Stimulated activated naive CD8-positive, alpha-beta T cell treated with anti-CD3 and anti-CD28 coated beads, Interleukin-15, Interleukin-2, amounts not matched to agents 100 ng/mL and 50 ng/mL, for 24 hours (primary cell): ENCODE data around the gene CCDC3.

Experiments
- H3K27ac Mint-ChIP-seq: one replicate; pipeline ENCODE4 v1.8.0; 2021; ENCODE audit warnings: mild to moderate bottlenecking, mixed read lengths
- H3K27me3 Mint-ChIP-seq: one replicate; pipeline ENCODE4 v1.8.0; 2021; ENCODE audit warnings: mixed read lengths
- H3K36me3 Mint-ChIP-seq: one replicate; pipeline ENCODE4 v1.8.0; 2021; ENCODE audit warnings: low read depth, mixed read lengths
- H3K4me1 Mint-ChIP-seq: one replicate; pipeline ENCODE4 v1.8.0; 2021; ENCODE audit warnings: low read depth, mixed read lengths
- H3K4me3 Mint-ChIP-seq: one replicate; pipeline ENCODE4 v1.8.0; 2021; ENCODE audit warnings: mild to moderate bottlenecking, mixed read lengths
- H3K9me3 Mint-ChIP-seq: one replicate; pipeline ENCODE4 v1.8.0; 2021; ENCODE audit warnings: mixed read lengths

The CCDC3 gene

DNA sequence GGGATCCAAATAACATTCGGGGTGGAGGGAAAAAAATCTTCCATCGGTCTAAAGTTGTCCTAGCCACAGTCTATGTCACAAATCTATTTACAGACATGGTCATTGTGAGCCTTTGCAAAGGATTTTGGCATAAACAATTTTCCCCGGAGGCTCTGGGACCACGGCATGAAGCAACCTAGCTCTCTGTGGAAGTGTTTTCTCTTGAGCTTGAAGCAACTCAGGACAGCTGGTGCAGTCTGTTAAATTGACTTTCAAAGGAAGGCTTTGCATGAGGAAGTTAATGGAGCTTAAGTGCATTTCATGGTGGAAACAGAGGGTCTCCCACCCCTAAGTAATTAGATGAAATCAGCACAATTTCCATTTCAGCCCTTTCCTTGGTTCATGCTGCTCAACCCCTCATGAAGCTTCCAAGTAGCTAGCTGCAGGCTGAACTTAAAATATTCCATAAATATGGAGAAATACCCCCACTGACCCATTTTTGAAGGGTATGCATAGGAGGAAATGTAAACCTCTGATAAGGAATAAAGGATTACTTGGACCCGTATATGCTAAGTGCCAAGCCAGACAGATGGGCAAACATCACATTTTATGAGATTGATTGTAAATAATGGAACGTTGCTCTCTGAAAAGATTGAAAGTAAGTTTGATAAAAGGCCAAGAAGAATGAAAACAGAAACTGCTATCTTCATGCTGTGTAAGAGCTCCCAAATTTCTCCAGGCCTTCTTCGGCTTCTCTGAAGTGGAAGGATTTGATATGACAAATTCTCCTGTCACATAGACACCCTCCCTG lies 39.9 kb downstream of the CCDC3 start:
- peaks cover 5% of the 10 kb centered on the region for H3K9me3 Mint-ChIP-seq
- H3K27me3 Mint-ChIP-seq = peaks cover 17% of the 10 kb centered on the region
- no peak overlapping the region for H3K4me3 Mint-ChIP-seq
- H3K4me1 Mint-ChIP-seq = no peaks in the 10 kb centered on the region
- H3K36me3 Mint-ChIP-seq = no peaks in the 10 kb centered on the region
- no peak overlapping the region for H3K27ac Mint-ChIP-seq

DNA sequence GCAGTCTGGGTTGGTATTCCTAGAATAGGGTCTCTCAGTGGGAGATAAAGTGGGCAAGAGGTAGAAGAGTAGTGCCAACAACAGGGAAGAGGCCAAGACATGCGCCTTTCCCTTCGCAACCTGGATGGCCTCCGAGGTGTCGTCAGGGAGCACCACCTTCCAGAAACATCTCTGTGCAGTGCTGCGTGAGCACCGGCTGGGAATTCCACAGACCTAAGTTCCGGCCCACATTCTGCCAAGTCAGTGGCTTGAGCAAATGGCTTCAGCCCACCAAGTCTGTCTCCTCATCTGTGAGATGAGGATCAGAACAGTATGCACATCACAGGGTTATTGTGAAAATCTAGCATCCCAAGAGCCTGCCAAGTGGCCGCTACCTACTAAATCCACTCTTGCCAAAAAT lies 40.6 kb downstream of the CCDC3 start:
- H3K27me3 Mint-ChIP-seq = peaks cover 17% of the 10 kb centered on the region
- H3K27ac Mint-ChIP-seq = no peak overlapping the region
- H3K4me1 Mint-ChIP-seq = no peaks in the 10 kb centered on the region
- H3K4me3 Mint-ChIP-seq = no peak overlapping the region
- H3K9me3 Mint-ChIP-seq = peaks cover 4% of the 10 kb centered on the region
- H3K36me3 Mint-ChIP-seq = no peaks in the 10 kb centered on the region

GRCh38 chr10:12960334-12960898 lies 41.1 kb downstream of the CCDC3 start:
- H3K27ac Mint-ChIP-seq = no peak overlapping the region
- H3K9me3 Mint-ChIP-seq = peaks cover 4% of the 10 kb centered on the region
- H3K27me3 Mint-ChIP-seq = peaks cover 16% of the 10 kb centered on the region
- H3K4me3 Mint-ChIP-seq = no peak overlapping the region
- H3K36me3 Mint-ChIP-seq = no peaks in the 10 kb centered on the region
- H3K4me1 Mint-ChIP-seq = no peaks in the 10 kb centered on the region

DNA sequence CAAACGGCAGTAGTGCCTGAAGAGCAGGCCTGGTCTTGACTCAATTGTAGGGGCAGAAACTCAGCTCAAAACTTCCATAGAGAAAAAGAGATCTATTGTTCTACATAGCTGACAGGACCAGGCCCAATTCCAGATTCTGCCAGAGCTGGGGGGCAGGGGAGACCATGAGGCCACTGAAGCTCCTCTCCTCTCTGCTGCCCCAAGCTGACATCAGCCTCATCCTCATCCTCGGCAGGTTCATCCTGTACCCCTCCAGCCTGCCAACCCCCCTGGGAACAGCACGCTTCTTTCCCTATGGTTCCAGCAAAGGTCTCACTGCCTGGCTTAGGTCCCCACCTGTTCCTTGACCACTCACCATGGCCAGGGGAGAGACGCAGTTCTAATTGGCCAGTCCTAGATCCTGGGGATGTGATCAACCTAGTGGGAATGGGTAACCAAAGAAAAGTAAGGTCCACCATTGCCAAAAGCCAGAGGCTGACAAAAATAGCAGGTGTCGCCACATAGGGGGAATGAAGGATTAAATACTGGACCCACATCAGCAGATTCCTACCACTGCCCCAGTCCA lies 42.9 kb downstream of the CCDC3 start:
- Mint-ChIP-seq H3K27me3 (peaks cover 9% of the 10 kb centered on the region), H3K4me1 (no peaks in the 10 kb centered on the region), H3K4me3 (no peak overlapping the region), H3K36me3 (no peaks in the 10 kb centered on the region), H3K9me3 (peaks cover 7% of the 10 kb centered on the region), H3K27ac (no peak overlapping the region)

DNA sequence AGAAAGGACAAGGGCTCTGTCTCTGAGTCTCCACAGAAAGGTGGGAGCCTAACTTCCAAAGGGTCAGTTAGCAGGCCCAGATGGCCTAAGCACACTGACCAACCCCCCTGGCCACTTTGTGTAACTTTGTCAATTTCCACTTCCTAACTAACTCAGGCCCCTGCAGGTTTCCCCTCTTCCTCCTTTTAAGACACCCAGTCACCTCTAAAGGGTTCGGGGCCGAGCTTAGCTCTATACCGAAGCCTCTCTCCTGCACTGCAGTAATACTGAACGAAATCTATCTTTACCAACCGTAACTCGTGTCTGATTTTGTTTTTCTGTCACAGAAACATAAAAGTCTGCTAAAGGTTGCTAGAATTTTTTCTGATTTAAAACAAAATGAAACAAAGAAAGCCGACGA lies 44.4 kb downstream of the CCDC3 start:
- Mint-ChIP-seq H3K27ac (no peak overlapping the region), H3K27me3 (peaks cover 5% of the 10 kb centered on the region), H3K4me3 (no peak overlapping the region), H3K36me3 (peaks cover 7% of the 10 kb centered on the region), H3K9me3 (peaks cover 20% of the 10 kb centered on the region), H3K4me1 (no peaks in the 10 kb centered on the region)

DNA sequence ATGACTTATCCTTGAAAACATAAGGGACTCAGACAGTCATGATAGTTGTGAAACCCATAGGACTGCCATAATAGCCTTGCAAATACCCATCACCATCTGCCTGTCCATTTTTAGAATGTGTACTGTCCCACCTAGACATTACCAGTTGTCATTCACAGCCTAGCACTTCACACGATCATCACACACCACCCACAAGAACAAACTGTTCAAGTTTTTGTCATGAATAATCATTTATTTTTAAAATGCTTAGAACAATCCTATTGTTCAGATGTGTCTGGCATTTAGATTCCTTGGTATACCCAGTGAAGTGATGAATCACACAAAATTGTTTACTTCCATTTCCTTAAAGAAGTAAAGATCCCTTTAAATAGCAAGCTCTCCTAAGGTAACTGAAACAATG lies 46.6 kb downstream of the CCDC3 start:
- Mint-ChIP-seq H3K36me3 (peaks cover 7% of the 10 kb centered on the region), H3K9me3 (peaks cover 20% of the 10 kb centered on the region), H3K4me3 (no peak overlapping the region), H3K4me1 (no peaks in the 10 kb centered on the region), H3K27me3 (no peaks in the 10 kb centered on the region), H3K27ac (no peak overlapping the region)

DNA sequence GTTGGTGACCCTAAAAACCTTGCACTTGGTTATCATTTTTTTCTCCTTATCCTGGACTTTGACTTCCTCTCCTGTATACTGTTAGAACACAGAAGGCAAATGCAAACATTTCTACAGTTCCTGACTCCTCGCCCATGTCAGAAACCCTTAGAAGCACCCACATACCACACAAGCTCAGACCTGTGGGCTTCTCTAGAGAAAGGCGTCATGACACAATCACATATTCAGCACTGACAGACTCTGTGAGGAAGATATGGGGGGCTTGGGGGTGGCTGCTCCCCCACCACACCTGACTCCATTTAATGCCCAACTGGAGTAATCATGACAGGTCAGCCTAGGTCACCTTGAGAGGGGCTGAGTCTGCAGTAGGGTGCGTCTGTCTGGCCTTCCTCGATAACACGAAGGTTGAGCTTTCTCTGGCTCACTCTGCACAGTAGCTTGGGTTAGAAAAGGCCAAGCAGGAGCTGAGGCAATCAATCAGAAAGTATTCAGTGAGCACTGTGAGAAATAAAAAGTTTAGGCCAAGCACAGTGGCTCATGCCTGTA lies 50.9 kb downstream of the CCDC3 start:
- no peak overlapping the region for H3K4me3 Mint-ChIP-seq
- no peak overlapping the region for H3K27ac Mint-ChIP-seq
- no peaks in the 10 kb centered on the region for H3K4me1 Mint-ChIP-seq
- H3K27me3 Mint-ChIP-seq = no peaks in the 10 kb centered on the region
- H3K9me3 Mint-ChIP-seq = peaks cover 16% of the 10 kb centered on the region
- peaks cover 7% of the 10 kb centered on the region for H3K36me3 Mint-ChIP-seq

DNA sequence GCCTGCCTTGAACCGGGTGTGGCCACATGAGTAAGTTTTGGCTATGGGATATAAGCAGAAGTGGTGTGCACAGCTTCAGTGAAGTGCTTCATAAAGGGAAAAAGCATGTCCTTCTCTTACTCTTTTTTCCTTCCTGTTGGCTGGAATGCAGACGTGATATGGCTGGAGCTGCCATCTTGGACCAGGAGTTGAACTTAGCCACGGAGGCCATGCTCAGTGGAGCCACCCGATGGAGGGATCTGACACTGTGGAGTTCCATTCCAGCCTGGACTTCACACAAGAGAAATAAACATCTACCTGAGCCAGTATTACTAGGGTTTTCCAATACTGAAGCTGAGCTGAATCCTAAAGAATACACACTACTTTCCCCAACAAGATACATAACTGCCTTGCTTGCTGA lies 52.3 kb downstream of the CCDC3 start:
- H3K27ac Mint-ChIP-seq = no peak overlapping the region
- H3K4me1 Mint-ChIP-seq = no peaks in the 10 kb centered on the region
- H3K4me3 Mint-ChIP-seq = no peak overlapping the region
- H3K36me3 Mint-ChIP-seq = peaks cover 7% of the 10 kb centered on the region
- H3K27me3 Mint-ChIP-seq = no peaks in the 10 kb centered on the region
- H3K9me3 Mint-ChIP-seq = peaks cover 14% of the 10 kb centered on the region

- Mint-ChIP-seq H3K27me3 (no peaks in the 10 kb centered on the region), H3K36me3 (no peaks in the 10 kb centered on the region), H3K9me3 (peaks cover 4% of the 10 kb centered on the region), H3K4me1 (no peaks in the 10 kb centered on the region), H3K4me3 (no peak overlapping the region), H3K27ac (no peak overlapping the region)
Measured at GRCh38 chr10:12947741-12948140, 53.8 kb downstream of the CCDC3 start.

DNA sequence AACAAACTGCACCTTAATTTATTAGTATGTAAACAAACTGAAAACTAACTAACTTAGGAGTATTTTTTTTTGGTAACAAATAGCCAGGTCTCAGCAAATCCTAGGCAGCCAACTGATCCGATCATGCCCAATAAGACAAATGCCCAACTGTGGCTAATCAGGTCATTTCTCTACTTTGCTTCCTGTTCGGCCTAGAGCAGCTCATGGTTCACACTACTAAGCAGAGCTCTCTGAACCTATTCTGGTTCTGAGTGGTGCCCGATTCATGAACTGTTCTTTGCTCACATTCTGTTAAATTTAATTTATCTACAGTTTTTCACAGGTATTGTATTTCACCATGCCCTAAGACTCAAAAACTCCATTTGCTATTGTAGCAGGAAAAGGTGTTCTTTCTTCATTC lies 55.1 kb downstream of the CCDC3 start:
- no peaks in the 10 kb centered on the region for H3K9me3 Mint-ChIP-seq
- H3K4me3 Mint-ChIP-seq = no peak overlapping the region
- no peaks in the 10 kb centered on the region for H3K27me3 Mint-ChIP-seq
- no peak overlapping the region for H3K27ac Mint-ChIP-seq
- no peaks in the 10 kb centered on the region for H3K4me1 Mint-ChIP-seq
- H3K36me3 Mint-ChIP-seq = no peaks in the 10 kb centered on the region

DNA sequence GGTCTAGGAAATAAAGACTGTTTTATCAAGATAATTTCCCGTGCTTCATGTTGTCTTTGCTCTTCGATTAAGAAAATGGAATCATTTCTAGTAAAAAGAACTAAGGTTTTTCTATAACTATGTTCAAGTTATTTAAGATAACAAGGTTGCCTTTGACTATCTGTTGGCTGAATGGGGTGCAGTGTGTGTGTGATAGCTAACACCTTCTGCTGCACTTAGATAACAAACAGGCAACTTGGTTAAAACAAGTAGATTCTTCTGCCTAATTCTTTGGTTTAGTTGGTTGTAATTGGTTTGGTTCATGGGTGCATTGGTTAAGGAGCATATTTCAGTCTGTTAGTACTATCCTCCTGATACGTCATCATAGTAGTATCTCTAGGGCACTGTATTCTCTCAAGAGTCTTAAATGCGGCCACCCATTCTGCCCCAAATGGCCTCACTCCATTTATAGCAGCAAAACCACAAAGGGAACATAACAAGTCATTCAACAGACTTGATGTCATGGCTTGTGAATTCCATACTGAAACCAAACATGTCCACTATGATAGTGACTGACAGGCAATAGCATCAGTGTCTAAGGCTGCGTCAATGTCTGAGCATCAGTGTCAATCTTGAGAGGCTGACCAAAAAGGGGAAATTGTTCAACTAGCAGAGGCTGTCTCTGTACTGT lies 55.7 kb downstream of the CCDC3 start:
- H3K36me3 Mint-ChIP-seq = no peaks in the 10 kb centered on the region
- no peak overlapping the region for H3K4me3 Mint-ChIP-seq
- no peaks in the 10 kb centered on the region for H3K27me3 Mint-ChIP-seq
- no peaks in the 10 kb centered on the region for H3K9me3 Mint-ChIP-seq
- no peaks in the 10 kb centered on the region for H3K4me1 Mint-ChIP-seq
- H3K27ac Mint-ChIP-seq = no peak overlapping the region

DNA sequence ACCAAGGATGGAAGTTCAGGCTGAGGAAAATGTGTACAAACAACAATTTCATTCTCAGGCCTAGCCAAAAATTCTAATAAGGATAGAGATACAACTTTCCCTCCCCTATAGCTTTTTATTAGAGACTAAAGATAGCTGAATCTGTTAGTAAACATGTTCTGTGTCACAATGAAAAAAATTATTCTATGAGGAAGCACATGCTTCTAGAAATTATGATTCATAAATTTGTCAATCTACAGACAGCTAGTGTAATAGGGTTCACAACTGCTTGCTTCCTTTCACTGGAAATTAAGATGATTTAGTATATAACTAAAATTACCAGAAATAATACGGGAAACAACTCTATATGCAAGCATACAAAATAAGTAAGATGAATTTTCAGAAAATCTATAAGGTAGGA lies 56.6 kb downstream of the CCDC3 start:
- H3K27me3 Mint-ChIP-seq = no peaks in the 10 kb centered on the region
- H3K27ac Mint-ChIP-seq = no peak overlapping the region
- H3K4me1 Mint-ChIP-seq = no peaks in the 10 kb centered on the region
- H3K9me3 Mint-ChIP-seq = no peaks in the 10 kb centered on the region
- H3K36me3 Mint-ChIP-seq = no peaks in the 10 kb centered on the region
- H3K4me3 Mint-ChIP-seq = no peak overlapping the region

DNA sequence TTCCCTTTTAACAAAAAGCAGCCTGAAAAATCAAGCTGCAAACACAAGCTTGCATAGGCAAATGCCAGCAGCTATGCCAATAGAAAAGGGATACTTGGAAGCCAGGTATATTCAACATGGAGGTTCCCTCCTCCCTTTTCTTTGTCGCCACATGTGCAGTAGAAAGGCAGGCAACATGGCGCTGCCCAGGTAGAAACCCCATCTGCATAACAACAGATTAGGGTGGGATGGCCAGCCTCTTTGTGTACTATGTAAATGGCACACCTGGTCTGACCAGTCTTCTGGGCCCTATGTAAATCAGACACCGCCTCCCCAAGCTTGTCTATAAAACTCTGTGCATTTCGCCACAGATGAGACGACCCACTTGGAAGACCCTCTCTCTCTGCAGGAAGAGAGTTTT lies 58.1 kb downstream of the CCDC3 start:
- Mint-ChIP-seq H3K36me3 (no peaks in the 10 kb centered on the region), H3K4me3 (no peak overlapping the region), H3K9me3 (no peaks in the 10 kb centered on the region), H3K27me3 (peaks cover 5% of the 10 kb centered on the region), H3K27ac (no peak overlapping the region), H3K4me1 (no peaks in the 10 kb centered on the region)

GRCh38 chr10:12941966-12942365 lies 59.5 kb downstream of the CCDC3 start:
- Mint-ChIP-seq H3K4me3 (no peak overlapping the region), H3K36me3 (no peaks in the 10 kb centered on the region), H3K4me1 (no peaks in the 10 kb centered on the region), H3K27me3 (peaks cover 5% of the 10 kb centered on the region), H3K27ac (no peak overlapping the region), H3K9me3 (no peaks in the 10 kb centered on the region)

DNA sequence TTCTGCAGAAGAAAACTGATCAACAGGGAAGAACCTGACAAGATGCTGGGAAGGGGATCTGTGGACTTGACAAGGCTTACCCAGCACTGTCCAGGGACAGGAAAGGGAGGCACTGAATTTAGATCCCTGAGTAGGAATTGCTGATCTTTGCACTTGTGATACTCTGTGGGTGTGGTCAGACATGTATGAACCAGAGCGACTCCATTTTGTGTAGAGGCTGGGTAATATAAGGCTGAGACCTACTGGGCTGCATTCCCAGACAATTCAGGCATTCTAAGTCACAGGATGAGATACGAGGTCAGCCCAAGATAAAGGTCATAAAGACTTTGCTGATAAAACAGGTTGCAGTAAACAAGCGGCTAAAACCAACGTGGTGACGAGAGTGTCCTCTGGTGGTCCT lies 60.7 kb downstream of the CCDC3 start:
- peaks cover 9% of the 10 kb centered on the region for H3K27me3 Mint-ChIP-seq
- no peak overlapping the region for H3K4me3 Mint-ChIP-seq
- no peaks in the 10 kb centered on the region for H3K36me3 Mint-ChIP-seq
- H3K9me3 Mint-ChIP-seq = no peaks in the 10 kb centered on the region
- H3K27ac Mint-ChIP-seq = no peak overlapping the region
- H3K4me1 Mint-ChIP-seq = no peaks in the 10 kb centered on the region
